ENCODE data around the gene IL27RA.

IL27RA gene

GRCh38 chr19:14031719-14032480 is at the start of gene IL27RA:
Gene IL27RA (plus strand): TSS chr19:14031762. CDS start chr19:14031873, 111 bp downstream.
- no peak for DNase-seq

DNA sequence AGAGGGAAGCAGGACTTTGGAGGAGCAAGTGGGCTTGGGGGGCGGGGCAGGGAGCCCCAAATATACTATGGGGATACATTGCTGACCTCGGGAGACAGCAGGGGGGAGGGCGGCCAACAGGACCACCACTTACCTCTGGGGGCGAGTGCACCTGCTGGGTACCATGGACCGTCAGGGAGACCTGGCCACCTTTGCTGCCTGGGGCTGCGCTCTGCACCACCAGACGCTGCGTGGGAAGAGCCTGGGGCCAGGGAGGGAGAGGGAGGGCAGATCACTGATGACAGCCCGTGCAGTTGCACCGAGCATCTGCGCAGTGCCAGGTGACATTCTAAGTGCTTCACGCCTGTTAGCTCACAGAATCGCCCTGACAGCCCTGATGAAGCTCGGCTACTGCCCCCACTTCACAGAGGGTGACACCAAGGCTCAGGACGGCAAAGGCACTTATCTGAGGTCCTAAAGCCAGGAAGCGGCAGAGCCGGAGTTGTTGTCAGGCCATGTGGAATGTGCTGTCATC is 49.5 kb upstream of the IL27RA start:
- no peak for DNase-seq

GRCh38 chr19:13982773-13983172 is 48.8 kb upstream of the IL27RA start:
- DNase-seq: no peak

DNA sequence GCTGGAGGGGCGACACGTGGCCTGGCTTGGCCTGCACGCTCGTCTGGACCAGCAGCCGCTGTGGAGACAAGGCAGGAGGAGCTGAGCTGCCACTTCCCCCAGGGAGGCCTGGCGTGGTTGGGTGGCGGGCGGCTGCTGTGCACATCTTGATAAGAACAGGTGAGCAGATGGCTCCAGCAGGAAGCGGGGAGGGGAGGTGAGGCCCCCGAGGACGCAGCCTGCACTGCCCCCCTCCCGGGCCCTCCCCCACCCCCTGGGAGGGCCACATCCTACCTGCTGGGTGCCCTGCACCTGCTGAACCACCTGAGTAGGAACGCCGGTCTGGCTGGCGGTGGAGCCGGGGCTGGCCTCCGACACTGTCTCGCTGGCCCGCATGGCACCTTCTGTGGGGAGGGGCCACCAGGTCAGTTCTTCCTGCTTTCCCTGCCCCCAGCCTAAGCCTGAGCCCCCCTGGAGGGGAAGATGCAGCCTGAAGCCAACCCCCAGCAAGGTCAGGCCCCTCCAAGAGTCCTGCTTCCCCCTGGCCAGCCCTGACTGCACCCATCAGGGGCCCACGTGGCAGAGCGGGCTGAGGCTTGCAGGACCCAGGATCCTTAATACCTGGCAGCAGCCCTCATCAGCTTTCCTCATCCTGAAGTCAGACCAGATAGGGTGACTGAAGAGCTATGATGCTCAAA is 48.2 kb upstream of the IL27RA start:
- DNase-seq: no peak

DNA sequence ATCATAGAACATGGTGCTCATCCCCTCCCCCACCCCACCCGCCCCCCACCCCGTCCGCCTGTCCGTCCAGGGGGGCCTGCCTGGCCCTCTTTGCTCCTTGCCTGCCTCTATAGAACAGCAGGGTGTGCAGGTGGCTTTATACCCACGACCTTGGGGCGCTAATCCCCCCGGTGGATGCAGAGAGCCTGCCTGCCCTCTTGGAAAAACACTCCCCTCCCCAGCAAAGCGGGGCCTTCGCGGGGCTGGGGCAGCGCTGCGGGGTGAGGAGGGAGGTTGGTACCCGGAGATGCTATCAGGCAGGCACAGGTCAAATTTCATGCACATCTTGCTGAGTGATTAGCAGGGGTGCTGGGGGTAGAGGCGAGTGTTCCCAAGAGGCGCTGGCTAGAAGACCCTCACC is 47.4 kb upstream of the IL27RA start:
- no peak for DNase-seq

DNA sequence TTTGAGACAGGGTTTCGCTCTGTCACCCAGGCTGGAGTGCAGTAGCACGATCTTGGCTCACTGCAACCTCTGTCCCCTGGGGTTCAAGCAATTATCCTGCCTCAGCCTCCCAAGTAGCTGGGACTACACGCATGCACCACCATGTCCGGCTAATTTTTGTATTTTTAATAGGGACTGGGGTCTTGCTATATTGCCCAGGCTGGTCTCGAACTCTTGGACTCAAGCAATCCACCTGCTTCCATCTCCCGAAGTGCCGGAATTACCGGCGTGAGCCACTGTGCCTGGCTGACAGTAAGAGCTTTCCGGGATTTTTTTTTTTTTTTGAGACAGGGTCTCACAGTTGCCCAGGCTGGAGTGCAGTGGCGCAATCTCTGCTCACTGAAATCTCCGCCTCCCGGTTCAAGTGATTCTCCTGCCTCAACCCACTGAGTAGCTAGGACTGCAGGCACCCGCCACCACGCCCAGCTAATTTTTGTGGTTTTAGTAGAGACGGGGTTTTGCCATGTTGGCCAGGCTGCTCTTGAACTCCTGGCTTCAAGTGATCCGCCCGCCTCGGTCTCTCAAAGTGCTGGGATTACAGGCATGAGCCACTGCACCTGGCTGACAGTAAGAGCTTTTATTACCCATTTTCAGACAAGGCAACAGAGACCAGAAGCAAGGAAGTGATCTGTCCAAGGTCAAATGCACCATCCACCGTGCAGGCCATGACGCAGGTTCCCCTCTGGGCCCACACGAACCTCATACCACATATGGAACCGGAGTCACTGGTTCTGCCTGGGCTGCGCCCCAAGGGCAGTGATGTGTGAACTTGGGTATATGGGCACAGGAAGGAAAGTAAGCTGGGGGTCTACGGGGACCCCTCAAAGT is 46.5 kb upstream of the IL27RA start:
- no peak for DNase-seq

DNA sequence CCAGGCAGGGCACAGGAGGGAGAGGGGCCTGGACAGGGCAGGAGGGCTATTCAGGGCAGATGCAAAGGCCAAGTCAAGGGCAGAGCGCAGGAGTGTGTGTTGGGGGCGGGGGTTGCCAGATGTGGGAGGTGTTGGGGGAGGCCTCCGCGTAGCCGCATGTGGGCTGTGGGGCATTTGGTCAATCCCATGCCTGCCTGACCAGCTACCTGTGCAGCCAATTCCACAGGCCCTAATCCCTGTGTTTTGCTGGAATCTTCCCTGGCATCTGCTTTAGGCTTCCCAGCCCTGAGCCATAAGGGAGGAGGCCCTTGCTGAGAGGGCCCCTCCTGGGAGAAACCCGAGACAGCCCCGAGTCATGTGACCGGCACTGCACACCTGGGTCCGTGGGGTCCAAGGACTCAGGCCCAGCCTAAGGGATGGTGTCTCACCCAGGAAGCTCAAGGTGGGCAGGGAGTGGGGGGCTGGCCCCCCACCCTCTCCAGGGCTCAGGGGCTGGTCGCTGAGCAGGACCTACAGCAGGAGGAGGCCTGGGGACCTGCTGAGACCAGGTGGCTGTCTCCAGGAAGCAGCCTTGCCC is 45.7 kb upstream of the IL27RA start:
- DNase-seq: no peak

DNA sequence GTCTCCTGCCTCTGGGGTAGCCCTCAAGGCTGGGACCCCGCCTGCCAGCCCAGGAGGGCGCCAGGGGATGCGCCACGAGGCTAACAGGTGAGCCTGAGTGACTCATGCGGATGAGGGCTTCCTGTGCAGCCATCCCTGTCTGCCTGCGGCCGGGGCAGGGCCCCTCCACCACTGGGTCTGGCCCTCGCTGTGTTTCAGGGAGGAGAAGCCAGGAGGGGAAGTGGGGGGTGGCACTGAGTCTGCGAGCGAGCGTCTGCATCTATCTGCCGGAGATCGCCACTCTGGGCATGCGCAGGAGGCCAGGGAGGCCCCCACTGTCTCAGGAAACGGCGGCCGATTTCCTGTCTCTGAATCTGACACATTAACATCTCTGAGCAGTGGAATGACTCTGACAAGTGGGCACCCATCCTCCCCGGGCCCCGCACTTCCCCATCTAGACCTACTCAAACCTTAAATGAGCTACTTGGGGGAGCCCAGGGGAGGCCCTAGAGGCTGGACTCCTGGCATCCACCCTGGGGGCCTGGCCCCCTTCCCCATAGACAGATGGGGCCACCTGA is 45.1 kb upstream of the IL27RA start:
- peak in 1 of 2 experiments; percentile 62 for DNase-seq

DNA sequence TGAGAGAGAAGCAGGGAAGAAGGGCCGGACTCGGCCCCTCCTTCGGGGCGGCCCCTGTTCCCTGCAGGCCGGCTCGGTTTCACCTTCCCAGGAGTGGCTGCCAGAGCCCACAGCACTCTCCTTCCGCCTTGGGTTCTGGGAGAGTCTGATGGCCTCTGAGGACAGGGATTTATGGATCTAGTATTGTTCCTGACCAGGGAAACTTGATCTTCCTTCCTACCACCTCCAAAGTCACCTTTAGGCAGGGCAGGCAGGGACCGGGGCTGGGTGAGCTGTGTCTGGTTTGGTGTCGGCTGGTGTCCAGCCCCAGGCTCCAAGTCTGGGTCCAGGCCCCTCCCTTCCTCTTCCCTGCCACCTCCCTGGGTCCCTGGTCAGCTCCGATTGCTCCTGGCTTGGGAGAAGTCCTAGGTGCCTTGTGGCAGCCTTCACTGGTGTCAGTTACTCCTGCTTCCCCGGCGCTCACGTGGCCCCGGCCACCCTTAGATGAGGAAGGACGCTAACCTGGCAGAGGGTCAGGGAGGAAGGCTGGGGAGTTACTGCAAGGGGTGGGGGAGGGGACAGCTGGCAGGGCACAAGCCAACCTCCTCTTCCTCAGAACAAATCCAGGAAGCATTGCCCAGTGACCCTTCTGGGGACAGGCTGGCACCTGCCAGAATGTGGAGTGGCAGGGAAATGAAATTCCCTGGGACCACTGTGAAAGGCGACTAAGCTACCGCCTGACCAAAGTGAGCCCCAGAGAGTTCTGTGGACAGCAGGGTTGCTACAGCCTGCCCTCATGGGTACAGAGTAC is 44.3 kb upstream of the IL27RA start:
- no peak for DNase-seq

GRCh38 chr19:13989487-13989886 is 42.1 kb upstream of the IL27RA start:
- no peak for DNase-seq

- no peak for DNase-seq
Measured at GRCh38 chr19:13990085-13990484, 41.5 kb upstream of the IL27RA start.

DNA sequence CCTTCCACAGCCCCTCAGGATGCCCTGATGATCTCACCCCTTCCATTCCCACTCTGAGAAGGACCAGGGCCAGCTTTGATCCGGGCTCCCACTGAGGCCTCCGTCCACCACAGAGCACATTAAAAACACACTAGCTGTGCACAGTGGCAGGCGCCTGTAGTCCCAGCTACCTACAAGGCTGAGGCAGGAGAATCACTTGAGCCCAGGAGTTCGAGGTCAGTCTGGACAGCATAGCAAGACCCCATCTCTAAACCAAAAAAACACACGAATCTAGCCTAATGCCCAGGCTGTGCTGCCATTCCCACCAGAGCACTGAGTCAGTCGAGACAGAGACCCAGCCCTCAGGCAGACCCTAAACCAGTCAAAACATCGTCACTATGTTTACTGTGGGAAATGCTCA is 39.5 kb upstream of the IL27RA start:
- no peak for DNase-seq

GRCh38 chr19:13993590-13994300 is 37.8 kb upstream of the IL27RA start:
- DNase-seq: no peak

GRCh38 chr19:13995017-13995728 is 36.4 kb upstream of the IL27RA start:
- peak in 1 of 2 experiments; percentile 77 for DNase-seq

- no peak for DNase-seq
Measured at GRCh38 chr19:13995878-13996765, 35.4 kb upstream of the IL27RA start.

GRCh38 chr19:13996928-13997630 is 34.5 kb upstream of the IL27RA start:
- DNase-seq: peak in 1 of 2 experiments; percentile 39

- no peak for DNase-seq
Measured at GRCh38 chr19:13997631-13997962, 34.0 kb upstream of the IL27RA start.

GRCh38 chr19:13998426-13998825 is 33.1 kb upstream of the IL27RA start:
- no peak for DNase-seq

- DNase-seq: no peak
Measured at GRCh38 chr19:13999085-13999484, 32.5 kb upstream of the IL27RA start.

All from cerebellar nuclear complex (tissue), 1 donor.